Measurements from ENCODE around the gene GNAS.
"Not testable (repeated sequence)": the region's sequence is repeated elsewhere in the genome, so short reads cannot be mapped to it uniquely, and the experiment has no call there.

Gene GNAS

GRCh38 chr20:58927490-58928061, 75.1 kb downstream of the GNAS start:
- no peak for DNase-seq
- ATAC-seq = no peak

GRCh38 chr20:58930496-58930895, 78.0 kb downstream of the GNAS start:
- DNase-seq = no peak
- no peak for ATAC-seq

GRCh38 chr20:58932170-58932569, 79.7 kb downstream of the GNAS start:
- no peak for DNase-seq
- no peak for ATAC-seq

GRCh38 chr20:58938078-58938477, 85.6 kb downstream of the GNAS start:
- no peak for ATAC-seq
- no peak for DNase-seq

GRCh38 chr20:58938541-58938940, 86.0 kb downstream of the GNAS start:
- no peak for DNase-seq
- ATAC-seq = no peak

GRCh38 chr20:58941471-58941870, 89.0 kb downstream of the GNAS start:
- ATAC-seq (no peak), DNase-seq (no peak)

- no peak for DNase-seq
- no peak for ATAC-seq
Observed at GRCh38 chr20:58942549-58942948, 90.0 kb downstream of the GNAS start.

- DNase-seq = no peak
- ATAC-seq = no peak
Observed at GRCh38 chr20:58944610-58945009, 92.1 kb downstream of the GNAS start.

GRCh38 chr20:58945965-58946631, 93.6 kb downstream of the GNAS start:
- no peak for ATAC-seq
- DNase-seq = no peak

GRCh38 chr20:58947797-58948388, 95.4 kb downstream of the GNAS start:
- not testable (repeated sequence) for ATAC-seq, DNase-seq

GRCh38 chr20:58950603-58951002, 98.1 kb downstream of the GNAS start:
- DNase-seq = no peak
- no peak for ATAC-seq

- ATAC-seq (no peak), DNase-seq (no peak)
Observed at GRCh38 chr20:58953050-58953449, 100.5 kb downstream of the GNAS start.

GRCh38 chr20:58956078-58956477, 103.6 kb downstream of the GNAS start:
- ATAC-seq (no peak), DNase-seq (no peak)

GRCh38 chr20:58959652-58960051, 107.1 kb downstream of the GNAS start:
- ATAC-seq (no peak), DNase-seq (no peak)
